ENCODE results near the gene SLA2.
"Not testable (repeated sequence)": the region's sequence is repeated elsewhere in the genome, so short reads cannot be mapped to it uniquely, and the experiment has no call there.

SLA2 gene

GRCh38 chr20:36632487-36633284 is 13.3 kb downstream of the SLA2 start:
- TF ChIP-seq POLR2A (IDR thresholded peaks at IDR 0.05; ENCODE audit: low read depth, low read length) = no peak
- no peak for DNase-seq (ENCODE audit: insufficient read length, low spot score)

GRCh38 chr20:36632147-36632486 is 13.9 kb downstream of the SLA2 start:
- DNase-seq (ENCODE audit: insufficient read length, low spot score) (no peak), FAIRE-seq (no peak)
- TF ChIP-seq POLR2A (IDR thresholded peaks at IDR 0.05; ENCODE audit: low read depth, low read length) = no peak

More at GRCh38 chr20:36632487-36633284, 13.3 kb downstream of the SLA2 start:
- FAIRE-seq = no peak

- DNase-seq (ENCODE audit: insufficient read length, low spot score) (no peak), FAIRE-seq (no peak)
- no peak for TF ChIP-seq POLR2A (IDR thresholded peaks at IDR 0.05; ENCODE audit: low read depth, low read length)
These were observed 14.3 kb downstream of the SLA2 start for GRCh38 chr20:36631646-36632045.

- no peak for FAIRE-seq
- TF ChIP-seq POLR2A (IDR thresholded peaks at IDR 0.05; ENCODE audit: low read depth, low read length) = no peak
- no peak for DNase-seq (ENCODE audit: insufficient read length, low spot score)
These were observed 16.0 kb downstream of the SLA2 start for GRCh38 chr20:36629719-36630681.

GRCh38 chr20:36628076-36628475 is 17.9 kb downstream of the SLA2 start:
- no peak for DNase-seq (ENCODE audit: insufficient read length, low spot score)
- FAIRE-seq = no peak
- TF ChIP-seq POLR2A (IDR thresholded peaks at IDR 0.05; ENCODE audit: low read depth, low read length) = no peak

GRCh38 chr20:36624944-36625324 is 21.1 kb downstream of the SLA2 start:
- FAIRE-seq (no peak), DNase-seq (ENCODE audit: insufficient read length, low spot score) (no peak)
- TF ChIP-seq POLR2A (IDR thresholded peaks at IDR 0.05; ENCODE audit: low read depth, low read length) = no peak

- DNase-seq (ENCODE audit: insufficient read length, low spot score) = no peak
- no peak for TF ChIP-seq POLR2A (IDR thresholded peaks at IDR 0.05; ENCODE audit: low read depth, low read length)
- no peak for FAIRE-seq
These were observed 21.7 kb downstream of the SLA2 start for GRCh38 chr20:36624068-36624943.

GRCh38 chr20:36623444-36623843 is 22.6 kb downstream of the SLA2 start:
- TF ChIP-seq POLR2A (IDR thresholded peaks at IDR 0.05; ENCODE audit: low read depth, low read length) = no peak
- FAIRE-seq = no peak
- no peak for DNase-seq (ENCODE audit: insufficient read length, low spot score)

GRCh38 chr20:36620917-36621316 is 25.1 kb downstream of the SLA2 start:
- TF ChIP-seq POLR2A (IDR thresholded peaks at IDR 0.05; ENCODE audit: low read depth, low read length) = no peak
- DNase-seq (ENCODE audit: insufficient read length, low spot score) = no peak
- FAIRE-seq = no peak

GRCh38 chr20:36614781-36615557 is 31.0 kb downstream of the SLA2 start:
- peak; percentile 67 for DNase-seq (ENCODE audit: insufficient read length, low spot score)
- TF ChIP-seq POLR2A (IDR thresholded peaks at IDR 0.05; ENCODE audit: low read depth, low read length) = no peak
- no peak for FAIRE-seq

GRCh38 chr20:36613974-36614373 is 32.0 kb downstream of the SLA2 start:
- DNase-seq (ENCODE audit: insufficient read length, low spot score) = no peak
- FAIRE-seq = no peak
- no peak for TF ChIP-seq POLR2A (IDR thresholded peaks at IDR 0.05; ENCODE audit: low read depth, low read length)

- DNase-seq (ENCODE audit: insufficient read length, low spot score) = no peak
- FAIRE-seq = no peak
- no peak for TF ChIP-seq POLR2A (IDR thresholded peaks at IDR 0.05; ENCODE audit: low read depth, low read length)
These were observed 34.4 kb downstream of the SLA2 start for GRCh38 chr20:36611625-36612024.

- FAIRE-seq = not testable (repeated sequence)
These were observed 37.6 kb downstream of the SLA2 start for GRCh38 chr20:36608388-36608728.

More at GRCh38 chr20:36608388-36608728, 37.6 kb downstream of the SLA2 start:
- DNase-seq (ENCODE audit: insufficient read length, low spot score) = not testable (repeated sequence)
